H1 (cell line): Measurements from ENCODE around the gene ZNF14. TPM values are rescaled to one million over a fixed set of nuclear protein-coding genes. Genes with fewer than 3 reads are reported as not detected.

Experiments
- CBX5 ChIP-seq: fragments of 300-800, 300-1000 bp; sonication (generic); IDR thresholded peaks from 2 replicates; pipeline ENCODE4 v1.7.1; 2016; ENCODE audit warnings: antibody characterized with exemption, low read length, low read depth
- CREB1 ChIP-seq: IDR thresholded peaks from 2 replicates; pipeline ENCODE4 v1.6.1; 2012; ENCODE audit warnings: inconsistent platforms
- CTBP2 ChIP-seq: IDR thresholded peaks from 2 replicates; pipeline ENCODE4 v1.7.0; 2011; ENCODE audit warnings: borderline replicate concordance, mild to moderate bottlenecking, moderate library complexity, mixed read lengths, low read length; ENCODE audit not compliant: insufficient read depth, insufficient read length
- EP300 ChIP-seq, 2 experiments: IDR thresholded peaks; 1 replicate in 1 of 2; 2 replicates in 1 of 2; pipeline ENCODE4 v1.6.1; 2011 to 2012; ENCODE audit warnings: low read depth in 2 of 2, low read length in 2 of 2, mild to moderate bottlenecking in 2 of 2, borderline replicate concordance in 1 of 2, inconsistent platforms in 1 of 2, moderate library complexity in 1 of 2
- EZH2 ChIP-seq: fragments of 200-600 bp; sonication (generic); IDR thresholded peaks from 2 replicates; pipeline ENCODE4 v1.7.1; 2012; ENCODE audit warnings: low read depth, mild to moderate bottlenecking, moderate library complexity, low read length, inconsistent platforms; ENCODE audit not compliant: severe bottlenecking
- FOSL1 ChIP-seq: IDR thresholded peaks from 2 replicates; pipeline ENCODE4 v1.6.1; 2011; ENCODE audit warnings: mild to moderate bottlenecking, low read depth, low read length, moderate library complexity; ENCODE audit not compliant: insufficient read depth
- HDAC2 ChIP-seq, 2 experiments: fragments of 300-600 bp in 1 of 2; sonication (generic) in 1 of 2; IDR thresholded peaks; 2 replicates each; pipeline ENCODE4 v1.6.1; 2011 to 2012; ENCODE audit warnings: low read depth in 2 of 2, low read length in 2 of 2, mild to moderate bottlenecking in 2 of 2, moderate library complexity in 2 of 2, borderline replicate concordance in 1 of 2, inconsistent platforms in 1 of 2
- JUND ChIP-seq: IDR thresholded peaks from 2 replicates; pipeline ENCODE4 v1.6.1; 2011; ENCODE audit warnings: mild to moderate bottlenecking, improper control_type of control experiment, low read length
- KDM1A ChIP-seq: fragments of 200-600, 300-600 bp; sonication (generic); IDR thresholded peaks from 2 replicates; pipeline ENCODE4 v1.7.1; 2016; ENCODE audit warnings: mild to moderate bottlenecking, low read length, borderline replicate concordance
- KDM4A ChIP-seq: IDR thresholded peaks from one replicate; pipeline ENCODE4 v1.7.1; 2012; ENCODE audit warnings: low read depth, mild to moderate bottlenecking, moderate library complexity, low read length, inconsistent platforms; ENCODE audit not compliant: severe bottlenecking
- POLR2AphosphoS5 ChIP-seq: IDR thresholded peaks from 2 replicates; pipeline ENCODE4 v1.6.1; 2011; ENCODE audit warnings: low read depth, low read length
- RBBP5 ChIP-seq: IDR thresholded peaks from 2 replicates; pipeline ENCODE4 v1.7.1; 2012; ENCODE audit warnings: low read depth, mild to moderate bottlenecking, inconsistent platforms, low read length, moderate library complexity, borderline replicate concordance
- RFX5 ChIP-seq: IDR thresholded peaks from 2 replicates; pipeline ENCODE4 v1.6.1; 2011; ENCODE audit warnings: low read depth, low read length, improper control_type of control experiment, borderline replicate concordance
- RNF2 ChIP-seq: fragments of 200-900, 300-1000 bp; sonication (generic); IDR thresholded peaks from 2 replicates; pipeline ENCODE4 v1.7.1; 2016; ENCODE audit warnings: borderline replicate concordance, low read depth, mild to moderate bottlenecking, antibody characterized with exemption, low read length; ENCODE audit not compliant: poor library complexity, severe bottlenecking; ENCODE audit errors: missing control alignments
- SP1 ChIP-seq: IDR thresholded peaks from 2 replicates; pipeline ENCODE4 v1.6.1; 2011; ENCODE audit warnings: low read depth, low read length
- TEAD4 ChIP-seq: IDR thresholded peaks from 2 replicates; pipeline ENCODE4 v1.6.1; 2012; ENCODE audit warnings: low read depth, low read length, inconsistent platforms, mixed read lengths
- polyA plus RNA-seq, 7 experiments: library from polyadenylated mRNA; depleted of rRNA in 3 of 7; stranded (reverse) in 5 of 7; unstranded in 2 of 7; fragments of >200 nt in 5 of 7; fragments of 200-250 nt in 2 of 7; gene quantifications; 1 replicate in 5 of 7; 2 replicates in 1 of 7; 4 replicates in 1 of 7; pipeline versions ENCODE4 v1.2.1 to v1.2.3, GENCODE V29; 2011 to 2013; ENCODE audit warnings: missing spikeins in 2 of 7, mixed read lengths in 2 of 7
- total RNA-seq: library from RNA; stranded (reverse); fragmentation: NEBNext Ultra II Directional; extraction: Animal tissue kit (Norgen Biotek cat#: 25700); gene quantifications from 2 replicates; pipeline ENCODE4 v1.2.1, GENCODE V29; 2021
- TF ChIP-seq, protein P1 (sequence below), 3 experiments: IDR thresholded peaks; 1 replicate in 2 of 3; 2 replicates in 1 of 3; pipeline versions ENCODE4 v1.5.1 to v1.6.1; 2011; ENCODE audit warnings: low read length in 3 of 3, mild to moderate bottlenecking in 3 of 3, inconsistent platforms in 2 of 3, low read depth in 1 of 3, moderate library complexity in 1 of 3; ENCODE audit not compliant: insufficient read depth in 1 of 3; ENCODE audit errors: control extremely low read depth in 1 of 3
- TF ChIP-seq, protein P2 (sequence below): IDR thresholded peaks from 2 replicates; pipeline ENCODE4 v1.6.1; 2012; ENCODE audit warnings: inconsistent platforms

Gene ZNF14
- total and polyA plus RNA-seq, 2 of the 8 experiments (the other 6 are each of a cell fraction or from before 2014, with no cell fraction given), result 1.00 to 7.4 TPM

DNA sequence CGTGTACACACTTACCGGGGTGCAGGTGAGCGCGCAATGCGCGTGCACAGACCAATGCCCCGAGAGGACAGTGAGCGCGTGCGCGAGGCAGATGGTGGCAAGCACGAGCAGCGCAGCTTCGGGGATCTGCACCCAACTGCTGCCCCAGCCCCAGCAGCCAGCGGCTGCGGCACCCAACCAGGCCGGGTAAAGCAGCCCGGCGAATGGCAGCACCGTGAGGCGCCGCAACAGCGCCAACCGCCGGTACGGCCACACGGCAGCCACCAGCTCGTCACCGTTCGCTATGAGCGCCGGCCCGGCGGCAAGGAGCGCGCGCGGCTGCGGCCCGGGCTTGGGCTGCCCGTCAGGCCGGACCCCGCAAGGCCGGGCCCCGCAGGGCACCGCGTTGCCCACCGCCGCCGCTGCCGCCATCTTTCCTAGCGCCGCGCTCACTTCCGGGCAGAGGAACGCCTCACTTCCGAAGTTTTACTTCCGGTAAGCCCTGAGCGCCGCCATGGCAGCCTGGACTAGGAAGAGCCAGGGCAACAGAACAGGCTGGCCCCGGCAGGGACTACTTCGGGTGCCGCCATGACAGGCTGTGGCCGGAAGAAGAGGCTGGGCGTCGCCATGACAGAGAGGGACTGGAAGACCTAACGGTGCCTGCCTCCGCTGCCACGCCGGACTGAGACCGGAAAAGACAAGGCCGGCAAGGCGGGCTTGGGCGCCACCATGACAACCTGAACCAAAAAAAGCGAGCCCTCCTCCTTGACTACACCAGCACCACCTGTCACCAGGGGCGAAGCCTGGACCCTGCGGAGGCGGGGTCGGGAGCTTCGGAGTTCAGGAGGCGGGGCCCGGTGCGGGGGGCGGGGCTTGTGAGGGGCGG is 69.4 kb downstream of the ZNF14 start, which contains the start of gene ATP13A1 (continued):
- TF ChIP-seq RNF2, result no peak
- peak; percentile 70 for TF ChIP-seq KDM4A
- TF ChIP-seq TEAD4, result no peak
- peak; percentile 96 for TF ChIP-seq RBBP5
- TF ChIP-seq KDM1A, result no peak
- TF ChIP-seq EZH2, result no peak
- no peak for TF ChIP-seq FOSL1
- TF ChIP-seq, protein P1, sequence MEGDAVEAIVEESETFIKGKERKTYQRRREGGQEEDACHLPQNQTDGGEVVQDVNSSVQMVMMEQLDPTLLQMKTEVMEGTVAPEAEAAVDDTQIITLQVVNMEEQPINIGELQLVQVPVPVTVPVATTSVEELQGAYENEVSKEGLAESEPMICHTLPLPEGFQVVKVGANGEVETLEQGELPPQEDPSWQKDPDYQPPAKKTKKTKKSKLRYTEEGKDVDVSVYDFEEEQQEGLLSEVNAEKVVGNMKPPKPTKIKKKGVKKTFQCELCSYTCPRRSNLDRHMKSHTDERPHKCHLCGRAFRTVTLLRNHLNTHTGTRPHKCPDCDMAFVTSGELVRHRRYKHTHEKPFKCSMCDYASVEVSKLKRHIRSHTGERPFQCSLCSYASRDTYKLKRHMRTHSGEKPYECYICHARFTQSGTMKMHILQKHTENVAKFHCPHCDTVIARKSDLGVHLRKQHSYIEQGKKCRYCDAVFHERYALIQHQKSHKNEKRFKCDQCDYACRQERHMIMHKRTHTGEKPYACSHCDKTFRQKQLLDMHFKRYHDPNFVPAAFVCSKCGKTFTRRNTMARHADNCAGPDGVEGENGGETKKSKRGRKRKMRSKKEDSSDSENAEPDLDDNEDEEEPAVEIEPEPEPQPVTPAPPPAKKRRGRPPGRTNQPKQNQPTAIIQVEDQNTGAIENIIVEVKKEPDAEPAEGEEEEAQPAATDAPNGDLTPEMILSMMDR (IDR thresholded peaks at IDR 0.05; ENCODE audit: control extremely low read depth in 1 of 3, insufficient read depth in 1 of 3, low read depth in 1 of 3, low read length in 3 of 3), result peak in 2 of 3 experiments; percentile 1 to 9; a peak in 1 of 4 replicates
- TF ChIP-seq EP300 (IDR thresholded peaks at IDR 0.05; ENCODE audit: borderline replicate concordance in 1 of 2, low read depth in 2 of 2, low read length in 2 of 2), result 0 out of 3 replicates have a peak, but pooled peaks of 1 of the 2 experiments have one; percentile 27
- peak in 1 of 2 experiments; percentile 75; a peak in 1 of 4 replicates for TF ChIP-seq HDAC2 (IDR thresholded peaks at IDR 0.05; ENCODE audit: borderline replicate concordance in 1 of 2, low read depth in 2 of 2, low read length in 2 of 2)
- TF ChIP-seq, protein P2, sequence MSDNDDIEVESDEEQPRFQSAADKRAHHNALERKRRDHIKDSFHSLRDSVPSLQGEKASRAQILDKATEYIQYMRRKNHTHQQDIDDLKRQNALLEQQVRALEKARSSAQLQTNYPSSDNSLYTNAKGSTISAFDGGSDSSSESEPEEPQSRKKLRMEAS, result peak; percentile 57
- TF ChIP-seq POLR2AphosphoS5, result no peak; the same call in 1 of the 2 replicates
- TF ChIP-seq CREB1, result no peak; the same call in 1 of the 2 replicates
- TF ChIP-seq JUND, result no peak
- no peak for TF ChIP-seq CTBP2
- no peak for TF ChIP-seq CBX5
- no peak for TF ChIP-seq RFX5
- no peak for TF ChIP-seq SP1
